ENCODE data around the gene ADAM22.

DNA sequence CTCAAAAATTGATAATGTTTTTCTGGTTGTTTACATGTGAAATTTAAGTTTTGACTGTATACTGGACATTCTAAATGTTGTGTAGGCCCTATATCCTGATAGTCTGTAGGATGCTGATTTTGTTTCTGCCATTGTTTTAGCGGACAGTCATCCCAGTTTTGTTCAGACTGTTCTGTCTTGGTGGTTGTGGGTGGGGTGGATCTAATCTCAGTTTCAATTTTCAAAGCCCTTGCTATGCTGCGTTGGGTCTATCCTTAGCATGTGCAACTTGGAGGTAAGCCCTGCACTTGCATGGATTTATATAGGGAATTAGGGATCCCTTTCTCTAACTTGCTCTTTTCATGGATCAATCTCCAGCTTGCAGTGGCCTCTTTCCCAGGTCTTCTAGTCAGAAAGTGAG is 38.7 kb upstream of the ADAM22 start:
- TF ChIP-seq, protein P1, sequence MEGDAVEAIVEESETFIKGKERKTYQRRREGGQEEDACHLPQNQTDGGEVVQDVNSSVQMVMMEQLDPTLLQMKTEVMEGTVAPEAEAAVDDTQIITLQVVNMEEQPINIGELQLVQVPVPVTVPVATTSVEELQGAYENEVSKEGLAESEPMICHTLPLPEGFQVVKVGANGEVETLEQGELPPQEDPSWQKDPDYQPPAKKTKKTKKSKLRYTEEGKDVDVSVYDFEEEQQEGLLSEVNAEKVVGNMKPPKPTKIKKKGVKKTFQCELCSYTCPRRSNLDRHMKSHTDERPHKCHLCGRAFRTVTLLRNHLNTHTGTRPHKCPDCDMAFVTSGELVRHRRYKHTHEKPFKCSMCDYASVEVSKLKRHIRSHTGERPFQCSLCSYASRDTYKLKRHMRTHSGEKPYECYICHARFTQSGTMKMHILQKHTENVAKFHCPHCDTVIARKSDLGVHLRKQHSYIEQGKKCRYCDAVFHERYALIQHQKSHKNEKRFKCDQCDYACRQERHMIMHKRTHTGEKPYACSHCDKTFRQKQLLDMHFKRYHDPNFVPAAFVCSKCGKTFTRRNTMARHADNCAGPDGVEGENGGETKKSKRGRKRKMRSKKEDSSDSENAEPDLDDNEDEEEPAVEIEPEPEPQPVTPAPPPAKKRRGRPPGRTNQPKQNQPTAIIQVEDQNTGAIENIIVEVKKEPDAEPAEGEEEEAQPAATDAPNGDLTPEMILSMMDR (conservative IDR thresholded peaks at IDR 0.05 in 1 of 2, IDR thresholded peaks at IDR 0.05 in 1 of 2; ENCODE audit: low read depth in 1 of 2, low read length in 2 of 2): no peak
- no peak for TF ChIP-seq EZH2 (IDR thresholded peaks at IDR 0.05; ENCODE audit: low read length, missing control alignments)
